ENCODE results near the gene SF3A1.

The SF3A1 gene

DNA sequence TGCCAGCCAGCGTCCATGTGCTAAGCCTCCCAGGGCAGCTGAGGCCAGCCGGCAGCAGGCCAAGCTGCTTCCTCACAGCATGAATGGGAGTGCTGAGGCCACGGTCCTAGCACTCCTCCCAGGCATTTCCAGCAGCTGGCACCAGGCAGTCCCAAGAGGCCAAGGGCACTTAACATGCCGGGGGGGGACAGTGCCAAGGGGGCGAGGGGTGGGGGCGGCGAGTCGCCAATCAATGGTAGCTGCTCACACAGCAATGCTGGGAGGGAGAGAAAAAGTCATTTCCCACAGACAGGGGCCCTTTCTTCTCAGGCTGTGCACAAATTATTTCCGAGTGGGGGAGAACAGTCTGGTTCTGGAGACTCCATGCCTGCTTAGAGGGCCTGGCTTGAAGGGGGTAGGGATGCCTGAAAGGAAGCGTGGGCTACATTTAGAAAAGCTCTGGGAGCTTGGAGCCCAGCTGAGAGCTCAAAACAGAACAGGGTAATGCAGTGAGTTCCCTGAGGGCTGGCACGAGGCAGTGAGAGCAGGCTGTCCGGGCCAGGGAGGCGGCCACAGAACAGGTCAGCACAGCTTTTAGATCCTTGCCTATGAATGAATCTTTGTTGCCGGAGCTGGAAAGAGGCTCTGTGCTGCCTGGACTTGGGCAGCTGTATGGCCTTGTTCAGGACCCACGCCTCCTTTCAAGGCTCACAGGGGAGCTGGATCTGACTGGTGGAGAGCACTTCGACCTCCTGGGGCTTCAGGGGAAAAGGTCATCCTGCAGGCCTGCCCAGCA lies 15.6 kb downstream of the SF3A1 start:
- TF ChIP-seq, protein P1, sequence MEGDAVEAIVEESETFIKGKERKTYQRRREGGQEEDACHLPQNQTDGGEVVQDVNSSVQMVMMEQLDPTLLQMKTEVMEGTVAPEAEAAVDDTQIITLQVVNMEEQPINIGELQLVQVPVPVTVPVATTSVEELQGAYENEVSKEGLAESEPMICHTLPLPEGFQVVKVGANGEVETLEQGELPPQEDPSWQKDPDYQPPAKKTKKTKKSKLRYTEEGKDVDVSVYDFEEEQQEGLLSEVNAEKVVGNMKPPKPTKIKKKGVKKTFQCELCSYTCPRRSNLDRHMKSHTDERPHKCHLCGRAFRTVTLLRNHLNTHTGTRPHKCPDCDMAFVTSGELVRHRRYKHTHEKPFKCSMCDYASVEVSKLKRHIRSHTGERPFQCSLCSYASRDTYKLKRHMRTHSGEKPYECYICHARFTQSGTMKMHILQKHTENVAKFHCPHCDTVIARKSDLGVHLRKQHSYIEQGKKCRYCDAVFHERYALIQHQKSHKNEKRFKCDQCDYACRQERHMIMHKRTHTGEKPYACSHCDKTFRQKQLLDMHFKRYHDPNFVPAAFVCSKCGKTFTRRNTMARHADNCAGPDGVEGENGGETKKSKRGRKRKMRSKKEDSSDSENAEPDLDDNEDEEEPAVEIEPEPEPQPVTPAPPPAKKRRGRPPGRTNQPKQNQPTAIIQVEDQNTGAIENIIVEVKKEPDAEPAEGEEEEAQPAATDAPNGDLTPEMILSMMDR (IDR thresholded peaks at IDR 0.05), result no peak

DNA sequence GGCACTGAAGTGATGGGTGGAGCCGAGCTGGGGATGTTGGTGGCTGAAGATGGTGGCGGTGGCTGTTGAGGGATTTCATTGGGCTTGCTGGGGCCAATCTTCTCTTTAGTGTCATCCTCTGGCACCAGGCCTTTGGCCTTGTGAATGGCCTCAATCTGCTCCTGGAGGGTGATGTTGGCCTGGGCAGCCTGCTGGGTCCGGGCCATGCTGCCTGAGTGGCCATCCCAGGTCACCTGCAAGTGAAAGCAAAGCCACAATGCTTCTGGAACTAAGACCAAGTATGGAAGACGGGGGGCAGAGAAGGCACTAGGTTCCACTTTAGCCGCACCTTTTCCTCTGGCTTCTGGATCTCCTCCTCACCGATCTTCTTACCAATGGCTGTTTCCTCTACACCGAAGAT lies 17.9 kb downstream of the SF3A1 start:
- TF ChIP-seq, protein P1 (IDR thresholded peaks at IDR 0.05), result no peak

GRCh38 chr22:30337461-30337778 lies 19.3 kb downstream of the SF3A1 start:
- TF ChIP-seq, protein P1 (IDR thresholded peaks at IDR 0.05), result no peak

DNA sequence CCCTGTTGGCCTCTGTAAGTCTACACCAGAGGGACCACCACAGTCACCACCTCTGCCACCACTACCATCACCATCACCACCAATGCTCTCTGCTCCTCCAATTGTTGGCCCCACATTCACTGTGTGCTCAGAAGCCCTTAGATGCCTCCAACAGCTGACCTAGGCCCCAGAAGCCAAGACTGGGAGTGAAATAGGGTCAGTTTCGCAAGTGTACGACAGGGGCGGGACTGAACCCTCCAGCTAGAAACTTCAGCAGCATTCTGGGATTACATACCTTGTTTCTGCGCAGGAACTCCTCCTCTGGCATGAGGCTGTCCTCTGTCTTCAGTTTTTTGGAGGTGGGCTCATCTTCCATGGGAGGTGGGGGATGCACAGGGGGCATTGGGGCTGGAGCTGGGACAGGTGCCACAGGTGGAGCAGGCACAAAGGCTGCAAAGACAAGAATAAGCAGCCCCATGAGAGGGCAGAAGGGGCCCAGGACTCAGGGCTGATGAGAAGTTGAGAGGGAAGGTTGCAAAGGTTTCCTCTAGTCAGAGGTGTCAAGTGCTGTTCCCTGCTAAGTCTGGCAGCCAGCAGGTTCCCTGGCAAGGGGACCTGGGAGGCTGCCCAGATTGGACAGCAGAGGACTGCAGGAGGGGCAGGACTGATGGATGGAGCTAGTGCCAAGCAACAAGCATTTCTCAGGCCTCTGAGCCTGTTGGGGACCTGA lies 19.8 kb downstream of the SF3A1 start:
- TF ChIP-seq, protein P1 (IDR thresholded peaks at IDR 0.05), result no peak

DNA sequence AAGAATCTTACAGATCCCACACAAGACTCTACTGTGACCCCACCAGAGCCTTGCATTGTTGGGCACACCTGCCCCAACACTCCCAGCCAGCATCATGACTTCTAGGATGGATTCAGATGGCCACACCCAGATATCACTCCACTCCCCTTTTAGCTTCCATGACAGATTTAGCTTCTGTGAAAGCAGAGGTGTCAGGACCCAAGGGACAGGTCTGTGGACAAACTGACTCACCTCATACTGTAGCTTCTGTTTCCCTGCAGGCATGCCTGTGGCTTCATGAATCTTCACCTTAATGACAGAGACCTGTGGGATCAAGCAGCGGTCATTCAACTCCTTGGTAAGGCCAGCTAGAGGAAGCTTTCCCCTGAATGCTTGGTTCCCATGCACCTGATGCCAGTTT lies 21.5 kb downstream of the SF3A1 start:
- TF ChIP-seq, protein P1 (IDR thresholded peaks at IDR 0.05), result no peak

DNA sequence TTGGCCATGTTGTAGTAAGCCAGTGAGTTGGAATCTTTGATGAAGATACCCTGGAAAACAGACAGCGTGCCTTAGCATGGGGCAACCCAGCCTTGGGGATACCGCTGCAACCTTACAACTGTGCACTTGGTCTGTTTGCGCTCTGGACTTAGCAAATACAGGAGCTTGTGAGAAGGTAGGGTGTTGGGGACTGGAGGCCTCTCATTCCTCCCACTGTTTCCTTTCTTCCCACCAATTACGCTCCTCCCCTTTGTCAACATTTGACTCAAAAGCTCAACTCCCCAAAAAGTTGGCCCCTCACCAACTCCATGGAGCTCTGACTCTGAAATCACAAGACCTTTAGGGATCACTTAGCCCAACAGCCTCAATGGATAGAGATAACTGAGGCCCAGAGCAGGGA lies 22.0 kb downstream of the SF3A1 start:
- TF ChIP-seq, protein P1 (IDR thresholded peaks at IDR 0.05), result no peak

- TF ChIP-seq, protein P1 (IDR thresholded peaks at IDR 0.05), result no peak
Measured at GRCh38 chr22:30333707-30334087, 23.0 kb downstream of the SF3A1 start.

Measured in LNCAP (cell line).